ENCODE measurements around the gene CAMSAP2.

DNA sequence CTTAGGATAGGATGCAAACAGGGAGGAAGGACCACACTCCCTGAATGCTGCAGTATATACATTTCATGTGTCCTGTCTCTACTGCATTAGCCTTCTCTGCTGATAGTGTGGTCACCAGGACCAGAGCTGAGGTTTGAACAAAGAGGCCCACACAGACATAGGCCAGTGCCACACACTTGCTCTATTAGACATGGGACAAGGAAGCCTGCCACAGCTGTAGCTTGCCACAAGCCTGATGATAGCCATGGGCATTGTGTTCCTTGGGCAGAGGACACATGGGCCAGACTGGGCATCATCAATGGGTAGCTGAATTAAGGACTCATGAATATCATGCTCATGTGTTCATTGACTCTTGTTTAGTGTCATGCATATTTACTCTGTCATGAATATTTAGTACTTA is 10.4 kb downstream of the CAMSAP2 start:
- no peak for TF ChIP-seq EZH2 (optimal IDR thresholded peaks at IDR 0.05; ENCODE audit: low read depth, low read length)
- TF ChIP-seq, protein P1, sequence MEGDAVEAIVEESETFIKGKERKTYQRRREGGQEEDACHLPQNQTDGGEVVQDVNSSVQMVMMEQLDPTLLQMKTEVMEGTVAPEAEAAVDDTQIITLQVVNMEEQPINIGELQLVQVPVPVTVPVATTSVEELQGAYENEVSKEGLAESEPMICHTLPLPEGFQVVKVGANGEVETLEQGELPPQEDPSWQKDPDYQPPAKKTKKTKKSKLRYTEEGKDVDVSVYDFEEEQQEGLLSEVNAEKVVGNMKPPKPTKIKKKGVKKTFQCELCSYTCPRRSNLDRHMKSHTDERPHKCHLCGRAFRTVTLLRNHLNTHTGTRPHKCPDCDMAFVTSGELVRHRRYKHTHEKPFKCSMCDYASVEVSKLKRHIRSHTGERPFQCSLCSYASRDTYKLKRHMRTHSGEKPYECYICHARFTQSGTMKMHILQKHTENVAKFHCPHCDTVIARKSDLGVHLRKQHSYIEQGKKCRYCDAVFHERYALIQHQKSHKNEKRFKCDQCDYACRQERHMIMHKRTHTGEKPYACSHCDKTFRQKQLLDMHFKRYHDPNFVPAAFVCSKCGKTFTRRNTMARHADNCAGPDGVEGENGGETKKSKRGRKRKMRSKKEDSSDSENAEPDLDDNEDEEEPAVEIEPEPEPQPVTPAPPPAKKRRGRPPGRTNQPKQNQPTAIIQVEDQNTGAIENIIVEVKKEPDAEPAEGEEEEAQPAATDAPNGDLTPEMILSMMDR (IDR thresholded peaks at IDR 0.05; ENCODE audit: low read length), result no peak
- no peak for TF ChIP-seq EZH2phosphoT487 (IDR thresholded peaks at IDR 0.05; ENCODE audit: low read length)
